ENCODE data around the gene NFATC3.

NFATC3 gene

GRCh38 chr16:68223072-68223471, 137.9 kb downstream of the NFATC3 start:
- TF ChIP-seq CTCF (IDR thresholded peaks at IDR 0.05; ENCODE audit: low read depth, low read length) = no peak
- DNase-seq (ENCODE audit: low read depth in 2 of 2) = no peak
- no peak overlapping the region for H3K4me3 ChIP-seq (replicated peaks in 1 of 2; ENCODE audit: low read depth in 2 of 2, low read length in 2 of 2)

- TF ChIP-seq CTCF (IDR thresholded peaks at IDR 0.05; ENCODE audit: low read depth, low read length) = no peak
- H3K4me3 ChIP-seq (replicated peaks in 1 of 2; ENCODE audit: low read depth in 2 of 2, low read length in 2 of 2) = no peak overlapping the region
- no peak for DNase-seq (ENCODE audit: low read depth in 2 of 2)
These were observed 140.9 kb downstream of the NFATC3 start for GRCh38 chr16:68226116-68226515.

- no peak overlapping the region for H3K4me3 ChIP-seq (replicated peaks in 1 of 2; ENCODE audit: low read depth in 2 of 2, low read length in 2 of 2)
- DNase-seq (ENCODE audit: low read depth in 2 of 2) = no peak
- TF ChIP-seq CTCF (IDR thresholded peaks at IDR 0.05; ENCODE audit: low read depth, low read length) = no peak
These were observed 142.1 kb downstream of the NFATC3 start for GRCh38 chr16:68227183-68227793.

- TF ChIP-seq CTCF (IDR thresholded peaks at IDR 0.05; ENCODE audit: low read depth, low read length) = peak; percentile 3
These were observed 142.8 kb downstream of the NFATC3 start for GRCh38 chr16:68227850-68228553.

GRCh38 chr16:68228652-68229051, 143.5 kb downstream of the NFATC3 start:
- no peak overlapping the region for H3K4me3 ChIP-seq (replicated peaks in 1 of 2; ENCODE audit: low read depth in 2 of 2, low read length in 2 of 2)
- TF ChIP-seq CTCF (IDR thresholded peaks at IDR 0.05; ENCODE audit: low read depth, low read length) = no peak
- no peak for DNase-seq (ENCODE audit: low read depth in 2 of 2)

More at GRCh38 chr16:68227850-68228553, 142.8 kb downstream of the NFATC3 start:
- no peak overlapping the region for H3K4me3 ChIP-seq (replicated peaks in 1 of 2; ENCODE audit: low read depth in 2 of 2, low read length in 2 of 2)
- DNase-seq (ENCODE audit: low read depth in 2 of 2) = no peak

- H3K4me3 ChIP-seq (replicated peaks in 1 of 2; ENCODE audit: low read depth in 2 of 2, low read length in 2 of 2) = no peak overlapping the region
- peak; percentile 73 to 81 for DNase-seq (ENCODE audit: low read depth in 2 of 2)
- peak; percentile 83 for TF ChIP-seq CTCF (IDR thresholded peaks at IDR 0.05; ENCODE audit: low read depth, low read length)
These were observed 144.4 kb downstream of the NFATC3 start for GRCh38 chr16:68229431-68230175.
